Tibial artery (tissue), 4 donors: ENCODE data around the gene RORC.

Experiments
- DNase-seq, 2 donors: peaks; one replicate each; pipeline ENCODE4 v3.0.0-alpha.2; 2019
- H3K27ac ChIP-seq, 2 donors: fragments of 200-600 bp; sonication (generic) in 1 of 2; 1 replicate in 1 of 2; 2 replicates in 1 of 2; pipeline ENCODE4 v1.5.1; 2018 to 2019; ENCODE audit warnings: mild to moderate bottlenecking in 1 of 2
- H3K27me3 ChIP-seq, 2 donors: fragments of 200-600 bp; sonication (generic) in 1 of 2; one replicate each; pipeline versions ENCODE4 v1.5.1 to v1.6.0; 2016 to 2019
- H3K36me3 ChIP-seq, 3 donors: fragments of 200-600 bp; sonication (generic) in 2 of 3; one replicate each; pipeline ENCODE4 v1.5.1; 2016 to 2019; ENCODE audit warnings: mild to moderate bottlenecking in 2 of 3
- H3K4me1 ChIP-seq, 4 donors: fragments of 200-600 bp; sonication (generic) in 2 of 4; 1 replicate in 3 of 4; 2 replicates in 1 of 4; pipeline ENCODE4 v1.5.1; 2016 to 2019
- H3K4me3 ChIP-seq, 2 donors: fragments of 200-600 bp; sonication (generic) in 1 of 2; 1 replicate in 1 of 2; 2 replicates in 1 of 2; pipeline ENCODE4 v1.5.1; 2018 to 2019; ENCODE audit warnings: mild to moderate bottlenecking in 2 of 2
- H3K9me3 ChIP-seq, 3 donors: fragments of 200-600 bp; sonication (generic) in 1 of 3; one replicate each; pipeline ENCODE4 v1.5.1; 2016 to 2019
- intact Hi-C: fragments of 100-400 bp; cut with DNase I; formaldehyde crosslinking; loops from one replicate; pipeline ENCODE4 v1.15.0; 2023; ENCODE audit warnings: low total_unique reads
- TF ChIP-seq, protein P1 (sequence below), 2 experiments: fragments of 200-600 bp in 1 of 2; fragments of 450-650 bp in 1 of 2; IDR thresholded peaks; one replicate each; pipeline ENCODE4 v1.5.1; 2017 to 2019; ENCODE audit warnings: antibody characterized with exemption in 2 of 2, mild to moderate bottlenecking in 1 of 2, moderate library complexity in 1 of 2

Gene RORC

GRCh38 chr1:151853411-151853943, 21.9 kb upstream of the RORC start, which contains the start of gene THEM5:
Gene THEM5, minus strand, starts transcription at chr1:151853712. Its CDS starts 147 bp downstream, at chr1:151853565.
- TF ChIP-seq, protein P1, sequence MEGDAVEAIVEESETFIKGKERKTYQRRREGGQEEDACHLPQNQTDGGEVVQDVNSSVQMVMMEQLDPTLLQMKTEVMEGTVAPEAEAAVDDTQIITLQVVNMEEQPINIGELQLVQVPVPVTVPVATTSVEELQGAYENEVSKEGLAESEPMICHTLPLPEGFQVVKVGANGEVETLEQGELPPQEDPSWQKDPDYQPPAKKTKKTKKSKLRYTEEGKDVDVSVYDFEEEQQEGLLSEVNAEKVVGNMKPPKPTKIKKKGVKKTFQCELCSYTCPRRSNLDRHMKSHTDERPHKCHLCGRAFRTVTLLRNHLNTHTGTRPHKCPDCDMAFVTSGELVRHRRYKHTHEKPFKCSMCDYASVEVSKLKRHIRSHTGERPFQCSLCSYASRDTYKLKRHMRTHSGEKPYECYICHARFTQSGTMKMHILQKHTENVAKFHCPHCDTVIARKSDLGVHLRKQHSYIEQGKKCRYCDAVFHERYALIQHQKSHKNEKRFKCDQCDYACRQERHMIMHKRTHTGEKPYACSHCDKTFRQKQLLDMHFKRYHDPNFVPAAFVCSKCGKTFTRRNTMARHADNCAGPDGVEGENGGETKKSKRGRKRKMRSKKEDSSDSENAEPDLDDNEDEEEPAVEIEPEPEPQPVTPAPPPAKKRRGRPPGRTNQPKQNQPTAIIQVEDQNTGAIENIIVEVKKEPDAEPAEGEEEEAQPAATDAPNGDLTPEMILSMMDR (IDR thresholded peaks at IDR 0.05) = no peak

GRCh38 chr1:151852733-151853132, 21.1 kb upstream of the RORC start:
- Histone ChIP-seq H3K9me3 (no peaks in the 10 kb centered on the region), H3K4me3 (no peak overlapping the region), H3K4me1 (peaks cover 0 to 9% (median 3%) of the 10 kb centered on the region in 4 donors), H3K27me3 (peaks cover 0 to 20% of the 10 kb centered on the region in 2 donors), H3K36me3 (no peaks in the 10 kb centered on the region), H3K27ac (no peak overlapping the region)
- TF ChIP-seq, protein P1 (IDR thresholded peaks at IDR 0.05) = no peak
- intact Hi-C loops = no loop called here
- DNase-seq = no peak

More at GRCh38 chr1:151853411-151853943, 21.9 kb upstream of the RORC start, which contains the start of gene THEM5:
- H3K4me1 ChIP-seq = peaks cover 0 to 9% (median 3%) of the 10 kb centered on the region in 4 donors
- H3K4me3 ChIP-seq = no peak within 1 kb of the TSS
- peaks cover 0 to 16% of the 10 kb centered on the region in 2 donors for H3K27me3 ChIP-seq
- no peaks in the 10 kb centered on the region for H3K9me3 ChIP-seq
- intact Hi-C loops = no loop called here
- no peak within 1 kb of the TSS for H3K27ac ChIP-seq
- H3K36me3 ChIP-seq = no peaks in the 10 kb centered on the region
- no peak for DNase-seq

- no peak for DNase-seq
- H3K27ac ChIP-seq = no peak overlapping the region
Observed at GRCh38 chr1:151851886-151852285, 20.3 kb upstream of the RORC start.

DNA sequence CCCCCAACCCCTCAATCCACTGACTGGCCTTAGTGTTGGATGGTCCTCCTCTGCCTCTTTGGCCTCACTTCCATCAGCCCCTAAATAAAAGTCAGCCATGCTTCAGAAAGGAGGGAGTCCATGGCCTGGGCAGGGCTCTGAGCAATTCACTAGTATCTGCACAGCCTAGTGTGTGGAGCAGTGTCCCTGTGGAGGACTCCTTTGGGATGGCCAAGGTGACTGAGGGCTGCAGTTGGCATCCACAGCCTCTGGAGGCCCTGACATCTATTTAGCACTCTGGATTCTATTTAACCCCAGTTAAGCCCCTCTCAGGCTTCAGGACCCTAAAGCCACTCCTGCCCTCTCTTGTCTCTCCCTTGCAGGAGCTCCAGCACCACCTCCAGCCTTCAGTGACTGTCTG, 18.3 kb upstream of the RORC start:
- TF ChIP-seq, protein P1 (IDR thresholded peaks at IDR 0.05) = no peak
- intact Hi-C loops = no loop called here
- Histone ChIP-seq H3K4me1 (no peaks in the 10 kb centered on the region), H3K27me3 (peaks cover 0 to 37% of the 10 kb centered on the region in 2 donors), H3K36me3 (no peaks in the 10 kb centered on the region), H3K9me3 (no peaks in the 10 kb centered on the region), H3K27ac (no peak overlapping the region), H3K4me3 (no peak overlapping the region)
- DNase-seq = peak in 1 of 2 donors; percentile 20

More at GRCh38 chr1:151851886-151852285, 20.3 kb upstream of the RORC start:
- Histone ChIP-seq H3K9me3 (no peaks in the 10 kb centered on the region), H3K4me1 (peaks cover 0 to 9% (median 3%) of the 10 kb centered on the region in 4 donors), H3K4me3 (no peak overlapping the region), H3K36me3 (no peaks in the 10 kb centered on the region), H3K27me3 (peaks cover 0 to 29% of the 10 kb centered on the region in 2 donors)
- intact Hi-C loops = no loop called here
- TF ChIP-seq, protein P1 (IDR thresholded peaks at IDR 0.05) = no peak

- TF ChIP-seq, protein P1 (IDR thresholded peaks at IDR 0.05) = no peak
- H3K4me1 ChIP-seq = no peaks in the 10 kb centered on the region
- intact Hi-C loops = no loop called here
- H3K27me3 ChIP-seq = peaks cover 0 to 37% of the 10 kb centered on the region in 2 donors
- no peak overlapping the region for H3K27ac ChIP-seq
- no peaks in the 10 kb centered on the region for H3K9me3 ChIP-seq
- H3K4me3 ChIP-seq = no peak overlapping the region
- H3K36me3 ChIP-seq = no peaks in the 10 kb centered on the region
- peak in 1 of 2 donors; percentile 34 for DNase-seq
Observed at GRCh38 chr1:151849126-151849525, 17.5 kb upstream of the RORC start.
